HEK293T (cell line): ENCODE results near the gene CAB39L.

Experiments used
- ARNT ChIP-seq: fragments of 450-650 bp; IDR thresholded peaks from 2 replicates; pipeline ENCODE4 v1.6.1; 2017; ENCODE audit warnings: mild to moderate bottlenecking
- BHLHE40 ChIP-seq: fragments of 450-650 bp; IDR thresholded peaks from 2 replicates; pipeline ENCODE4 v1.6.1; 2016; ENCODE audit warnings: mild to moderate bottlenecking, moderate library complexity, borderline replicate concordance
- FOXK2 ChIP-seq: fragments of 450-650 bp; IDR thresholded peaks from 2 replicates; pipeline ENCODE4 v1.6.1; 2016; ENCODE audit warnings: mild to moderate bottlenecking
- FOXM1 ChIP-seq: fragments of 450-650 bp; IDR thresholded peaks from 2 replicates; pipeline ENCODE4 v1.6.1; 2017; ENCODE audit warnings: mild to moderate bottlenecking, borderline replicate concordance
- HDGF ChIP-seq: fragments of 450-650 bp; IDR thresholded peaks from 2 replicates; pipeline ENCODE4 v1.6.1; 2017; ENCODE audit warnings: antibody characterized with exemption, borderline replicate concordance
- LEF1 ChIP-seq: fragments of 450-650 bp; IDR thresholded peaks from 2 replicates; pipeline ENCODE4 v1.6.1; 2017; ENCODE audit warnings: mild to moderate bottlenecking, borderline replicate concordance
- NFRKB ChIP-seq: fragments of 450-650 bp; IDR thresholded peaks from 2 replicates; pipeline ENCODE4 v1.6.1; 2016; ENCODE audit warnings: mild to moderate bottlenecking, moderate library complexity
- PKNOX1 ChIP-seq: fragments of 450-650 bp; IDR thresholded peaks from 2 replicates; pipeline ENCODE4 v1.6.1; 2016
- SP1 ChIP-seq: fragments of 450-650 bp; IDR thresholded peaks from 2 replicates; pipeline ENCODE4 v1.6.1; 2017
- SUZ12 ChIP-seq: fragments of 450-650 bp; IDR thresholded peaks from 2 replicates; pipeline ENCODE4 v1.6.1; 2016; ENCODE audit warnings: mild to moderate bottlenecking
- ZNF384 ChIP-seq: fragments of 450-650 bp; IDR thresholded peaks from 2 replicates; pipeline ENCODE4 v1.6.1; 2016

GRCh38 chr13:49418206-49418605 is 25.7 kb downstream of the CAB39L start:
- TF ChIP-seq FOXM1 (no peak), LEF1 (no peak), ARNT (no peak), NFRKB (no peak), FOXK2 (no peak), PKNOX1 (no peak), SUZ12 (no peak), ZNF384 (no peak), BHLHE40 (no peak), HDGF (no peak), SP1 (no peak)
